ENCODE measurements around the gene SOX5.

Gene SOX5

DNA sequence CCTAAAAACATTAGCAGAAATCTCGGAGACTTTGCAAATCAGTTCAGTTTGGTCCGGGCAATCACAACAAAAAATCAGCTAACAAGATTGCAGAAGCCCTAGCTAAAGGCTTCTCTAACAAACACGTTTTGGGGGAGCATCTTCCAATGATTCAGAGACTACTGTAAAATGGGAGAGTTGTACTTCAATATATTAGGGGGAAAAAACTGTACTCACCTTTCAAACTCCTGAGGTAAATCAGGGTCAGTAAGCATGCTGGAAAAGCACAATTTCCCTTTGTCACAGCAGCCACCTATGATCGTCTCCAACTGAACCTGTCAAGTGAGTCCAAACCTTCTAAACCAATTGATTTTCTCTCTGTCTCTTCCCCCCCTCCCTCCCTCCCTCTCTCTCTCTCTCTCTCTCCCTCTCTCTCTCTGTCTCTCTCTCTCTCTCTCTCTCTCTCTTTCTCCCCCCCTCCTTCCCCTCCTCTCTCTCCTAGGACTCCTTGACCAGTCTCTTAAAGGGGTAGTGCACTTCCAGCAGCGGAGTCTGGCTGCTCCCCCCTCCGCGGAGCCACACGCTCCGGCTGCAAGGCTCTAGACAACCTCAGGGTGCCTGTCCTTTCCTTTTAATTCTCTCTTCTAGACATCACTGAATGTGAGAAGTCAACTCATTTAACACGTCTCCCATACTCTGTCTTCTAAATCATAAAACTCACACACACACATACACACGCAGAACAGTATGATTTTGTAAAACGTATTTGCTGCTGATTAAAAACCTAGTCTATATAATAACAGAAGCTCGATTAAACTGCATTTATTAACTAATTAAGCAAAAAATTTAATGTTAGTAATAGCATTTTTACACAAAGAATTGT lies at the start of gene SOX5:
SOX5 (minus strand) TSS at position 323 of the 862 bp plus-strand sequence; CDS start at position 254, 69 bp downstream.
- peak; percentile 57 for DNase-seq

DNA sequence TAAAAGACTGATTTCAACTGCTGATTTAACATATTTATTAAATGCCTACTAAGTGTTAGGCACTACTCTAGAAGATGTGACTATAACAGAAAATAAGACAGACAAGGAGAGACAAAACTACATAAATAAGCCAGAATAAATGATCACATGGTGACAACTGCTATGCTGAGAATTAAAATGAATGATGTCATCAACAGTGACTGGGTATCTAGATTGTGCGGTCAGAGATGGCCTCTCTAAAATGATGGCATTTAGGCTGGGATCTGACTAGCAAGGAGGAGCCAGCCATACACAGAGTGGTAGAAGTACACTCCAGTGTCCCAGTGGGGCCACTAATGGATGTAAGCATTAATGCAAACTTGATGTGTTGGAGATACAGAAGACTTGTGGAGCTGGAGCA lies 37.6 kb upstream of the SOX5 start:
- no peak for DNase-seq

DNA sequence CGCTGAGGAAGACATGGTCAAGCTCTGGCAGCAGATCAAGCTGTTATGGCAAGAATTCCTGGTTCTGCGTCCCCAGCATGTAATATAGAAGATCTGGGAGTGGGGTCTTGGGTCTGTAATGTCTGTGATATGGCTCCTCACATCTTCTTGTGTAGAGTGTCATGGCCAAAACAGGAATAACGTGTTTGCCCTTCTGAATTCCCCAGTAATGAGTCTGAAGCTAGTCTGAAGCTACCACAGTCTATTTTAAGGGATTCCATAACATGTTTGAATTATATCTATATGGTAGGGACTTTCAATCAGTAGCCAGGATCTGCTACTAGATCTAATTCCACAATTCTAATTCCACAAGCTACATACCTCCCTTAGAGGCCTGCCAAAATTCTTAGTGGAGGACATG lies 31.4 kb upstream of the SOX5 start:
- no peak for DNase-seq

DNA sequence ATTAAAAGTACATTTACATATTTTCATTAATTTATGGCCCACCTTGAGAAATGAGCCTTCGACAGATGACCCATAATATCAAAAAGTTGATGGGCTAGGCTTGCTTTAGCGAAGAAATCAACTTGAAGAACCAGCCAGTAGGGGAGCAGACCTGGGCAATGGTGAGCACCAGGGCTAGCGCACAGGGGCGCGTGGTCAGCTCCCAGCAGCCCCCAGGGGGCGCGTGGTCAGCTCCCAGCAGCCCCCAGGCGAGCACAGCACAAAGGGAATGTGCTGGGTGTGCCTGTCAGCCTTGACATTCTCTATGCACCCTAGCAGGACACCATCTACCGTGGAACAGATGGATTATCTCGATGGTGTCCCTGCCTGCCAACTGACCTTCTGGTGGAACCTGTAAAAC lies 15.3 kb upstream of the SOX5 start:
- no peak for DNase-seq

DNA sequence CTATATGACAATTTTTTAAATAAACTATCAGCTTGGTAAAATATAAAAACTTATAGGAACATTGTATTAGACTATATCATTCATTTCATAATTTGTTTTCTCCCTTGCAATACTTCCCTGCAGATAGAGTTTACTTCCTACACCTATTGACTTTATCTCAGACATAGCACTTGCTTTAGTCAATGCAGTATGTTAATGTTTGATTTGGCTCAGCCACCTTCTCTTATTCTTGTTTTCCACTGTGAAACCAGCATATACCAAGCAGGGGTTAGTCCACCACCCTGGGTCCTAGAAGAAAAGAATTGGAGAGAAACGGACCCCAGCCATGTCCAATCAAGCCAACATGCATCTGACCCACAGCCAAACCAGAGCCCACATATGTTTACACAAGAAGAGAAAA lies 10.4 kb upstream of the SOX5 start:
- DNase-seq: no peak

DNA sequence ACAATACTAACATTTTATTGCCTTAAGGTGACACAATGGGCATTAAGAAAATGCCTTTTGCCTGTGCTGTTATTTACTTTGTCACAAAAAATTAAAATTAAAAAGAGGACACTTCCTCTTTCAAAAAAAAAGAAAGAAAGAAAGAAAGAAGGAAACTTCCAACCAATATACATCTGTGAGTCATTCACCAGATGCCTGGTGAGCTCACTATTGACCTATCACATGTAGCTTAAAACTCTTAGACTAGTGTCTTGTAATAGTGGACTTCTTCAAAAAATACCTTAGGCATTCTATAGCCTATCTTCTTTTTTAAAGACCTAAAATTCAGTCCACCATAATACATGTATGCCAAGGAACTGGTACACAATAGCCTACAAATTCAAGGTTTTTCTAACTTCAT lies 4.9 kb upstream of the SOX5 start:
- DNase-seq: no peak

DNA sequence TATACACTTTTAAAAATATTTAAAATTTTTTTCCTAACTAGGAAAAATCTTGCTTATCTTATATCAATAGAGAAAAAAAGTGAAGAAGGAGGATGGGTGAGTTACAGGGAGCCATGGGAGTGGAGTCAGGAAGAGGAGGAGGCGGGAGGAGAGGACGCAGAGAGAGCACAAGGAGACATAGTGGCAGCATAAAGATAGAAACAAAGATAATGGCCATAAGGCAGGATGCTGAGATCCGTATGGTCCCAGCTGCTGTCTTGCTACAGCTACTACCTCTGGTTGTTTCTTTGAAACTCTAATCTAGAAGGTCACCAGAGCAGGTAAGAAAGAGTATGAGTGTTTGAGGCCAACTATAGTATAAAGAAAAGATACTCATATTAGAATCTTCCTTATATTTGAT lies 2.6 kb upstream of the SOX5 start:
- DNase-seq: peak; percentile 44

DNA sequence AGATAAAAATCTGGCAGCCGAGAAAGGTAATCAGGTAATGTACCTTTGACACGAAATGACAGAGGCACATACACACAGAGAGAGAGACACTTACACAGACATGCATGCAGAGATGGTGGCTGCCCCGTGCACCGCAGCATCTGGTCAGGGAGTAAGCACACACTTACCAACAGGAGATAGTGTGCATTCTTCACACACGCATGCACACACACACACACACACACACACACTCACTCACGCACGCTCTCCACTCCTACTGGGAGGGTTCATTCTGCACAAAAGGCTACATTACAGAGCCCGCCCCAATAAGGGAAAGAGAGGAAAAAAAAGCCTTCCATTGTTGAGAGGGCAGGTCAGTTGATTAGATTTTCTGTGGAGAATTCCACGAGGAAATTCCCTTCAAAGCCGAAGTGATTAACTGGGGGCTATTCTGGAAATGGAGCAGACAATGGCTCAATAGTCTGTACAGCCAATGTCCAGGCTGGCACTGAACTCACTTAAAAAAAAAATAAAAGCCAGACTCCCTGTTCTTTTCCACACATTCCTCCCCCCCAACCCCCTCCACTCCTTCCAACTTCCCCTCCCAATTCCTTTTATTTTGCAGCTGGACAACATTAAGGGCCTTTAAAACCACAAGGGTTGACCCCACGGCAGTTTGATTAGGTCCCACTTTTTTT lies 1.4 kb upstream of the SOX5 start:
- peak; percentile 62 for DNase-seq

DNA sequence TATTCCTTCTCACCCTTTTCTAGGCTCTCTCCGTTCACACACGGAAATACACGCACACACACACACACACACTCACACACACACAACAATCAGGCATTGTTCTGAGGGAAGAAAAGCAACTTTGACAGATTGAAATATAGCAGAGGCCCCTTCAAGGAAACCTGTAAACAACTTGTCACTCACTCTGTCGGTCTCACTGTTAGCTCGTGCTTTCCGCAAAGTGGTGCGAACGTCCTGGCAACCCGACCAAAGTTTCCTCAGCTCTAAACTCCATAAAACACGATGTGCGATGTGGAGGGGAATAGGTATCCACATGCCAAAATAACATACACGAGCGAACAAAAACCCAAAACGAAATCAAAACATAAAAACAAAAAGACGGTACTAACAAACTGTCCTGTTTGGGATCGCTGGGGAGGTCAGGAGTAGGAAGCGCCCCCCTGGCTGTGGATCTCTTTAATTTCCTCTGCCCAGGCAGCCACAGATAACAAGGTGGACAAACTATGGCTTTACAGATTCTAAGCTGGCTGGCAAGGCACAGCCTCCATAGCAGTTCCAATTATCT lies 822 bp upstream of the SOX5 start:
- peak; percentile 62 for DNase-seq

DNA sequence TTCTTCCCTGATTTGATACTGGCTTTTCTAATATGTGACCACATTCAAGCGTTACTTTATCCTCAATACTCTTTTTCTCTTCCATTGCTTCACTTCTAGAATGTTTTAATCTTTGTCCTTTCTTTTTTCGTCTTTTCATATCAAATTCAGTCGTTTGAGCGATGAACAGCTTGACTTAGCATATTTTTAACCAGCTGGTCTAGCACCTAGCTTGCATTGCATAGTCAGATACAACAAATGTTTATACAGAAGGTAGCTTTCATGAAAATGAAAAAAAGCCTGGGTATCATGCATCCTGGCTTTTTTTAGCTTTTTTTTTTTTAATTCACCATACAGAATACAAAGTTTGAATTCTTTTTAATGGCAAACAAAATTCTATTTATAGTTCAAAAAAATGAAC lies 1.2 kb downstream of the SOX5 start:
- no peak for DNase-seq

DNA sequence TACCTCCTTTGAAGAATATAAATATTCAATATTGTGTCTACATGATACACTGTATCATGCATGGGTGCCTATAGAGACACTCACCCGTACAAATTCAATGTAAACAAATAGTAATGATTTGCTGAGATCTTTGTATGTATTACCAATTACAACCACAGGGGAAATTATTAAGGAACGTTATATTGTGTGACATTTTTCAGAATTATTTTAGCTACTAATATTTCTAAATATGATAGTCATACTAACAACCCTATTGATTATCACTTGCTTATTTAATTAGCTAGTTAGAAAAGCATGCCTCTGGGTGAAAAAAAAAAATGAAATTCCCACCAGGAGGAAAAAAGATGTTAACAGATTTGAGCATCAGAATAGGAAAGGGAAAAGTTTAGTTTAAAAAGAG lies 2.1 kb downstream of the SOX5 start:
- no peak for DNase-seq

DNA sequence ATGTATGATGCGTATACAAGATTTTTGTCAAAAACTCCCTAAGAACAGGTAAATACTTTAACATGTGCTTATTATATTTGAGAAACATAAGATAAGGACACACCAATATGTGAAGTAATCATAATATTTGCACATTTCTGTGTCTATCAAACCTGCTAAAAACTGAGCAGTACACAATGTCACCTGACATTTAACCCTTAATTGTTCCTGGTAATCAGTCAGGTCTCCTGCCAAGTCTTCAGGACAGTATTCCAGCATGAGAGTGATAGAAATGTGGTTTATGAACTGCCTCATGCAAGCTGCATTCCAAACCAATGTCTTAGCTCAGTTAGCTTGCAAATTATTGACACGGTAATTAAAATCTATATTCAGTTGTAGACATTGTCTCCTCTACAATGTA lies 4.2 kb downstream of the SOX5 start:
- DNase-seq: no peak

DNA sequence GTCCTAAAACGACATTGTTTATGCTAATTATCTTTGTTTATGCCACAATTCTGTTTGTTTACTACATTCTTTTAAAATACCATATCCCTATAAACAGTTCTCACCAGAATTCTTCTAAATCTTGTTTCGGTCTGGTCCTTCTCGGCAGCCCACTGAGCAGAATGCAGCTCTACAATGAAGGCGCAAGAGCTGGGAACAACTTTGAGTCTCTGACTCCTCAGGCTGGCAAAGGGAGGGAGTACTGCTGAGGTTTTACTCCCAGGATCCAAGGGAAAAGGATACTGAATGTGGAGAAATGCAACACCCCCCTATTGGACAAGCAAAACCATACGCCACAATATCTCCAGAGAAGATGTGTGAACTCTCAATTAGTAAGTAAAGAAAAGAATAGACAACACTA lies 5.4 kb downstream of the SOX5 start:
- DNase-seq: peak; percentile 48

DNA sequence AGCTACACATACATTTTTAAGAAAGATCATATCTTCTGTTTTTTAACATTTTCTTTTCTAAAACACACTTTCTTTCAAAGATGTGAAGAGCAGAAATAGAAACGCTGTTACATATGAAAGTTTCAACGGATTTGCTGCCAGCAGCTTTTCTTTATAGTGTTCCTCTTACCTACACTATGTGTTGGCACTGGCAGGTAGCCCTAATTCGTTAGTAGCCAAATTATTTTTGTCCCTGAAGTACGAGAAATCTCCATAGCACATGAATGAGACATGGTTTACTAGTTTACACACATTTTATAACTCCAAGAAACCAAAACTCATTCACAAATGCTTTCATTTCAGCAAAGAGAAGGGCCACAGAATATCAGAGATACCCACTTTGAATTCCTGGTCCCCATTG lies 6.6 kb downstream of the SOX5 start:
- no peak for DNase-seq

DNA sequence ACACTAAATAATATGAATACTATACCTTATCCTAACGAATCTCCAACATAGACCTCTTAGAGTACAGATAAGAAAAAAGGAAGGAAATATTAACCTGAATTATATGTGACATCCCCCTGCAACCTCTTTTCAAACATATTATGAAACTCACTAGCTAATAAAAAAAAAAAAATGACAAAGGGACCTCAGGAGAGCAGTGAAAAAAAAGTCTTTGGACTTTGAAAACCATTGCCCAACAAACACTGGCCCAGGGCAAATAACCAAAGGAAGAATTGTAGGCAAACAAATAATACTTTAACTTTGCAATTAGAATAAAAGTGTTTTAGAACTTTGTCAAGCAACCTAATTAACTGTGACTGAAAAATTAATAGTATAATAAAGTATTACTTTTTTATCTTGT lies 7.7 kb downstream of the SOX5 start:
- no peak for DNase-seq

DNA sequence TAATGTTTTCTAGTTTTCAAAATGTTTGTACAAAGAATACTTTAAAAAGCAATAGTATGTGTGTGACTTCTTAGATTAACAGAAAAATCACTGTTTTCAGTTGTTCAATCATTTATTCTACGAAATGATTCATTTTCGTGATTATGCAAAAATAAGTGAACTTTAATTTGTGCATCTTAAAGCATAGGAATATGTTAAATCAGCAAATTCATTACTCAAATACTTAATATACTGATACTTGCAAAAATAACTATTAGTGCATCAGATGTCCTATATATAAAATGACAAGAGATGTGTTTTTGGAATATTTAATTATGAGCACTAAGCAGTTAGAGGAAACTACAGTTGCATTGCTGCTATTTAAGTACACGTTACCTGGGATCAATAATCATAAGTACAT lies 11.0 kb downstream of the SOX5 start:
- DNase-seq: no peak

DNA sequence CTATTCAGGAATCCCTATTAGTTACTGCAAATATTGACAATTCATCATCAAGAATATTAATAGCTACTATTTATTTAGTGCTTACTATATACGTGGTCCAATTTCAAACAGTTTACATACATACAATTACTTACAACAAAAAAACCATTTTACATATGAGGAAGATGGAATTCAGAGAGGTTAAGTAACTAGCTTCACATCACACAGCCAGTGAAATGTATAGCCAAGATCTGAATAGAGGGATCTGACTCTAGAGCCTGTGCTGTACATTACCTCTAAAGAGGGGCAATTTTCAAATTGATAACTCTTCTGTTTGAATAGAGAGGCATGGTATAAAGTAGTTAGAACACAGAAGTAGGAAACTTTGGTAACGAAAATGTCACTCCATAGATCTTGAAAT lies 18.3 kb downstream of the SOX5 start:
- DNase-seq: no peak

DNA sequence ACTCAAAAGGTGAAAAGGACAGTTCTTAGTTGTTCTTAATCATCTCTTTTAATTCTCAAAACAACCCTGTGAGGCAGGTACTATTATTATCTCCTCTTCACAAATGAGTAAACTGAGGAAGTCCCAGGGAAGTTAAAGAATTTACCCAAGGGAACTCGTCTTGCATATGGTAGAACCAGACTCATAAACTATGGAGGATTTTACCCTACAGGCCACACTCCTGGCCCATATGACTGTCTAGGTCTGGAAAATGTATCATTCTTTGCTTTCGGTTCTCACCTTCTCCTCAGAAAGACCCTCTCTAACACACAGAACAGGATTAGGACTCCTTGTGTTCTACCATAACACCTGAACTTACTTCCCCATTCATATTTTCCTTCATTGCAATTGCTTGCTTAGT lies 18.9 kb downstream of the SOX5 start:
- DNase-seq: no peak

DNA sequence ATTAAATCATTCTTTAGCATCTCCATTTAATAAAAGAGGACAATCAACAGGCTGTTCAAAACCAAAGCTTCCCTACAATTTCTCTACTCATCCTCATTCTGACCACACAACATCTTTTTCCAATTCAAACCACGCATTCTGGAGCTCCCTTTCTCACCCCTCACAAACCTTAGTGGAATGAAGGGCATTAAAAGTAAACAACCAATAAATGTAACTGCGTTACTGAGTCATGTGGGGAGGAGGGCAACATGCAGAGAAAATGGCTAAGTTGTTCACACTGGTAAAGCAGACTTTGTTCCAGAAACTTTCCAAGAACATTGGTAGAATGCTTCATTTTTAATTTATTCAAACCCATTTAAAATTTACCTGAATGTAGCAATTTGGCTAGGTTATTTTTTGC lies 19.6 kb downstream of the SOX5 start:
- no peak for DNase-seq

DNA sequence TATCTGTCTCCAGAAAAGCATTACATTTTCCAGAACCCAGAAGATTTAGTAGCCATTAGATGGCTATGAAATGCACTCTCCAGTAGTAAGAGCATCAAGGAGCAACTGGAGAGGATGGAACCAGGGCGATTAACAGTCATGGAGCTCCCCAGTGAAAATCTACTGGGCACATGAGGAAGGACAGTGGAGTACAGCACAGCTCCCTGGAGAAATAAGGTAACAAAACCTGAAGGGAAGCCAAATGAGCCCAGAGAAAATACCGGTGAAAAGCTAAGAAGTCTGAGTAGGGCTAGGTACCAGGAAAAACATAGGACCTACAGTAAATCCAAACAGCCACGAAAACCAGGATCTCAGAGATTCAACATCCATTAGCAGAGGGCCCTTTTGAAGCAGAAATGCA lies 21.6 kb downstream of the SOX5 start:
- DNase-seq: no peak

DNA sequence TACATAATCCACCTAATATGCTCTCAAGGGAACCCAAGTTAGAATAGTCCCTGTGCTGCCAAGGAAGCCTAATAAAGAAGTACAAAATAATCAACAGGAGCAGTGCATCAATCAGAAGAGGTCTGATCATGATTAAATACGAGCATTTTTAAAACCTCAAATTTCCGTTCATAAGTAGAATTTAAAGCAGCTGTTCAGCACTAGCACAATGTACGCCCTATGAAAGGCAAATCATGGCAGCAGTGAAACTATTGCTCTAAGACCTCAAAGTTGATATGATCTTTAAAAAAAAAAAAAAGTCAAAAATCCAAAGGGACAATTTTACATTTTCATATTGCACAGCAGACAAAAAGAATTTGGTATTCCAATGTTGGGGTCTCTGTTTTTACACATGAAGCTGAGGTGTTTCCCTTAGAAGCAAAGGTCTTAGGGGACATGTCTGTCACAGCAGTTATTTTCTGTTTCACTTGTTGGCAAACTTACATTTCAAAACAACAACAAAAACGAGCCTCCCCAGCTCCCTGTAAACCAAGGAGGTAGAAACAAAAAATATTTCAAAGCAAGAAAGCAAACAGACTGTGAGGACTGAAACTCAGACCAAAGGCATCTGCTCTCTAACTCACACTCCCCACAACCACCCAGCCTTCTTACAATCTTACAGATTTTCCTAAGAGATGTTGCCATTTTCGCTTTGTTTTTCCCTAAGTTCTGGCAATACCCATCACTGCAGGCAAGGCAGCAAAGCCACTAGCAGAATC lies 28.2 kb downstream of the SOX5 start:
- DNase-seq: no peak

DNA sequence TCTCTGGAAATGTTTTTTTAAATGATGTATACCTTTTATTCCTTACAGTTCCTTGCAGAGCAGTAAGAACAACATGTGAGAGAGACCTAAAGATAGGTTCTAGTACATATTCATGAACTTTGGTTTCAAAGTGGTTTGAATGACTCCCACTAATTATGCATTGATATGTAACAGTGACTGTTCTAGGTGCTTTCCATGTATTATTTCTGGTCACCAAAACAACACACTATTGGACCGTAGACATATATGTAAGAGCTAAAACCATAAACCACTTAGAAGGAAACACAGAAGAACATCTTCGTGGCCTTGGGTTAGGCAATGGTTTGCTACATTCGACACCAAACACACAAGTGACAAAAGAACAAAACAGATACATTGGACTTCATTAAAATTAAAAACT lies 37.9 kb downstream of the SOX5 start:
- no peak for DNase-seq

DNA sequence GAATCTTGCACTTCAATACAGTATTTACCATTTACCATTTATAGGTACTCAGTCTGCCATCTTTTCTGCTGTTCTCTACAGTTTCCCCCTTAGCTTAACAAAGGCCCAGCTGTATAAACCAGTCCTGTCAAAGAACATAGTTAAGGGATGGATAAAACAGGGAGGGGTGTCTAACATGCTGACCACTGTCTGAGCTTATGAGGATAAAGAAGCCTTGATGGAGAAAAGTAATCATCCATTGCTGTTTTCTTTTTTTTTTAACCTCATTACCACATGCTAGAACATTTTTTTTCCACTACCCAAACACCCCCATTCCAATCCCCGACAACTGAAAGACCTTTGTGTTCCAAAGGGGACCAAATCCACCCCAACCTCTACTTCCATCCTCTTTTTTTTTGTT lies 39.9 kb downstream of the SOX5 start:
- DNase-seq: no peak

DNA sequence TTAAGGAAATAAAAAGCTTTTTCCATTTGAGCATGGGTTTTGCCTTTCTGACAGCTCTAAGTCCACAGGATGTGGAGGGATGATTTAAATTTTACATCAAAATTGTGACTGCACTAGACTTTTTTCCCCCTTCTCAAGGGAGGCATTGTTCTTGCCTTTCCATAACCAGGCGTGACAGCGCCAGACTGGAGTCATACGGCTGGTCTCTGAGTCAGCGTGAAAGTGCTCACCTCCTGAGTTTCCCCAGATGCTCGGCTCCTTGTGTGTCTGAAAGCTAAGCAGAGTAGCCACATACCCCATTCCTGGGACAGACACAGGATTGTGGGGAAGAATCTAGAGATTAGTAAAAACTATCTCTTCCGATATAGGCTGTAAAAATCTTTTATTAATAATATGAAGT lies 43.1 kb downstream of the SOX5 start:
- DNase-seq: no peak

Measured in DMS 273 treated with DMSO at 0.1 percent for 48 hours (cell line).